Mesothelial cell of epicardium (in vitro differentiated cells): ENCODE data around the gene GLT1D1. TPM values are rescaled to one million over a fixed set of nuclear protein-coding genes. Genes with fewer than 3 reads are reported as not detected.
"Not testable (repeated sequence)": the region's sequence is repeated elsewhere in the genome, so short reads cannot be mapped to it uniquely, and the experiment has no call there.

Experiments
- DNase-seq, 2 experiments: peaks; one replicate each; pipeline ENCODE4 v3.0.0; 2021; ENCODE audit warnings: low spot score in 2 of 2; ENCODE audit not compliant: unreplicated experiment in 2 of 2
- H3K27ac Mint-ChIP-seq: 2 replicates; pipeline ENCODE4 v1.8.0; 2021; ENCODE audit warnings: mixed read lengths
- H3K27me3 Mint-ChIP-seq: 2 replicates; pipeline ENCODE4 v1.8.0; 2021; ENCODE audit warnings: low read depth, mixed read lengths
- H3K36me3 Mint-ChIP-seq: 2 replicates; pipeline ENCODE4 v1.8.0; 2021; ENCODE audit warnings: mixed read lengths
- H3K4me1 Mint-ChIP-seq: 2 replicates; pipeline ENCODE4 v1.8.0; 2021; ENCODE audit warnings: mixed read lengths
- H3K4me3 Mint-ChIP-seq: 2 replicates; pipeline ENCODE4 v1.8.0; 2021; ENCODE audit warnings: mild to moderate bottlenecking, moderate library complexity, mixed read lengths
- H3K9me3 Mint-ChIP-seq: 2 replicates; pipeline ENCODE4 v1.8.0; 2021; ENCODE audit warnings: mixed read lengths
- CTCF ChIP-seq: fragments of 200-600 bp; sonication (generic); IDR thresholded peaks from one replicate; pipeline ENCODE4 v1.5.0; 2021; ENCODE audit warnings: antibody characterized with exemption; ENCODE audit not compliant: unreplicated experiment
- total RNA-seq: library from RNA; stranded (reverse); gene quantifications from 3 replicates; pipeline ENCODE4 v1.2.1, GENCODE V29; 2021

GLT1D1 gene
- total RNA-seq, 1 donor from 2014 or later = 1.3 TPM

DNA sequence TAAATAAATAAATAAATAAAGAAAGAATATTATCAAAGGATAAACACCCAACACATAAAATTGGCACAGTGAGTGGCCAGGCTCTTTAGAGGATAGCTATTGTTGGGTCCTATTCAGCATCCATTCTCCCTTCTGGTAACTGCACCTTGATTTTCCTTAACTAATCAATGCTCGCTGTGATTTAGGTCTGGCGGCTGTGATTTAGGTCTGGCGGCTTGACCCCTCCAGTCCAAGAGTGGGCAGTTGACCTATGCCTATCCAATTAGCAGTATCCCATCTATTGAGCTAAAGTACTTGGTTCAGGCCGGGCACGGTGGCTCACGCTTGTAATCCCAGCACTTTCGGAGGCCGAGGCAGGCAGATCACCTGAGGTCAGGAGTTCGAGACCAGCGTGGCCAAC lies 19.9 kb upstream of the GLT1D1 start:
- H3K27me3 Mint-ChIP-seq = no peaks in the 10 kb centered on the region
- H3K9me3 Mint-ChIP-seq = peaks cover 4% of the 10 kb centered on the region
- H3K27ac Mint-ChIP-seq = no peak overlapping the region
- no peak for DNase-seq
- peaks cover 3% of the 10 kb centered on the region for H3K36me3 Mint-ChIP-seq
- no peak overlapping the region for H3K4me3 Mint-ChIP-seq
- TF ChIP-seq CTCF = no peak
- H3K4me1 Mint-ChIP-seq = no peaks in the 10 kb centered on the region

GRCh38 chr12:128839885-128840284 lies 13.4 kb upstream of the GLT1D1 start:
- H3K9me3 Mint-ChIP-seq, DNase-seq, H3K27me3 Mint-ChIP-seq, H3K4me1 Mint-ChIP-seq, H3K36me3 Mint-ChIP-seq, H3K27ac Mint-ChIP-seq, H3K4me3 Mint-ChIP-seq: not testable (repeated sequence)

GRCh38 chr12:128840862-128841468 lies 12.3 kb upstream of the GLT1D1 start:
- peaks cover 10% of the 10 kb centered on the region for H3K9me3 Mint-ChIP-seq
- no peaks in the 10 kb centered on the region for H3K36me3 Mint-ChIP-seq
- no peaks in the 10 kb centered on the region for H3K4me1 Mint-ChIP-seq
- H3K4me3 Mint-ChIP-seq = no peak overlapping the region
- H3K27me3 Mint-ChIP-seq = no peaks in the 10 kb centered on the region
- H3K27ac Mint-ChIP-seq = no peak overlapping the region
- no peak for TF ChIP-seq CTCF
- no peak for DNase-seq

GRCh38 chr12:128842579-128842978 lies 10.7 kb upstream of the GLT1D1 start:
- Mint-ChIP-seq H3K4me3 (no peak overlapping the region), H3K36me3 (no peaks in the 10 kb centered on the region), H3K27ac (no peak overlapping the region), H3K27me3 (no peaks in the 10 kb centered on the region), H3K9me3 (peaks cover 5% of the 10 kb centered on the region), H3K4me1 (no peaks in the 10 kb centered on the region)
- no peak for DNase-seq
- TF ChIP-seq CTCF = no peak

DNA sequence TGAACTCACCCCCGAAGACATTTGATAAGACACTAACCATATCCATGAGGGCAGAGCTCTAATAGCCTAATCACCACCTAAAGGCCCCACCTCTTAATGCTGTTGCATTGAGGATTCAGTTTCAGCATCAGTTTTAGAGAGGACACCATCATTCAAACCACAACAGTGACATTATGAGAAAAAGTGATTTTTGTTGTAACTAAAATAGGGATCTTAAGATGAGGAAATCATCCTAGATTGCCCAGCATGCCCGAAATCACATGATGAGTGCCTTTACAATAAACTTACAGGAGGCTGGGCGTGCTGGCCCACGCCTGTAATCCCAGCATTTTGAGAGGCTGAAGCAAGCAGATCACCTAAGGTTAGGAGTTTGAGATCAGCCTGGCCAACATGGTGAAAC lies 9.7 kb upstream of the GLT1D1 start:
- no peak for TF ChIP-seq CTCF
- no peak for DNase-seq
- Mint-ChIP-seq H3K27ac (no peak overlapping the region), H3K27me3 (peaks cover 2% of the 10 kb centered on the region), H3K4me1 (no peaks in the 10 kb centered on the region), H3K9me3 (peaks cover 5% of the 10 kb centered on the region), H3K36me3 (no peaks in the 10 kb centered on the region), H3K4me3 (no peak overlapping the region)

- peaks cover 5% of the 10 kb centered on the region for H3K9me3 Mint-ChIP-seq
- no peak overlapping the region for H3K27ac Mint-ChIP-seq
- TF ChIP-seq CTCF = no peak
- DNase-seq = no peak
- H3K36me3 Mint-ChIP-seq = no peaks in the 10 kb centered on the region
- no peak overlapping the region for H3K4me3 Mint-ChIP-seq
- H3K27me3 Mint-ChIP-seq = peaks cover 5% of the 10 kb centered on the region
- no peaks in the 10 kb centered on the region for H3K4me1 Mint-ChIP-seq
Observed at GRCh38 chr12:128844031-128844635, 9.1 kb upstream of the GLT1D1 start.

DNA sequence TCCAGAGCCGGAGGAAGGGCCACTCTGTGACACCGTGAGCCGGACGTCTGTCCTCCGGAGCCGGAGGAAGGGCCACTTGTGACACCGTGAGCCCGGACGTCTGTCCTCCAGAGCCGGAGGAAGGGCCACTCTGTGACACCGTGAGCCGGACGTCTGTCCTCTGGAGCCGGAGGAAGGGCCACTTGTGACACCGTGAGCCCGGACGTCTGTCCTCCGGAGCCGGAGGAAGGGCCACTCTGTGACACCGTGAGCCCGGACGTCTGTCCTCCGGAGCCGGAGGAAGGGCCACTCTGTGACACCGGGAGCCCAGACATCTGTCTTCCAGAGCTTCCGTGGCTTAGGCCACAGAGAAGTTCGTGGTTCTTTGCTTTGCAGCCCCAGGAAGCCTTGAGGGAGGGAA lies 6.6 kb upstream of the GLT1D1 start:
- not testable (repeated sequence) for H3K4me3 Mint-ChIP-seq, H3K9me3 Mint-ChIP-seq, H3K27ac Mint-ChIP-seq, DNase-seq, H3K36me3 Mint-ChIP-seq, H3K4me1 Mint-ChIP-seq
- H3K27me3 Mint-ChIP-seq = peaks cover 30% of the 10 kb centered on the region
